Inflammatory macrophage treated with lipopolysaccharide for 1 hour (primary cell): Measurements from ENCODE around the gene HLF.

Source experiments
- DNase-seq, 2 donors: peaks; one replicate each; pipeline ENCODE4 v3.0.0-alpha.2; 2020 to 2022

The HLF gene

DNA sequence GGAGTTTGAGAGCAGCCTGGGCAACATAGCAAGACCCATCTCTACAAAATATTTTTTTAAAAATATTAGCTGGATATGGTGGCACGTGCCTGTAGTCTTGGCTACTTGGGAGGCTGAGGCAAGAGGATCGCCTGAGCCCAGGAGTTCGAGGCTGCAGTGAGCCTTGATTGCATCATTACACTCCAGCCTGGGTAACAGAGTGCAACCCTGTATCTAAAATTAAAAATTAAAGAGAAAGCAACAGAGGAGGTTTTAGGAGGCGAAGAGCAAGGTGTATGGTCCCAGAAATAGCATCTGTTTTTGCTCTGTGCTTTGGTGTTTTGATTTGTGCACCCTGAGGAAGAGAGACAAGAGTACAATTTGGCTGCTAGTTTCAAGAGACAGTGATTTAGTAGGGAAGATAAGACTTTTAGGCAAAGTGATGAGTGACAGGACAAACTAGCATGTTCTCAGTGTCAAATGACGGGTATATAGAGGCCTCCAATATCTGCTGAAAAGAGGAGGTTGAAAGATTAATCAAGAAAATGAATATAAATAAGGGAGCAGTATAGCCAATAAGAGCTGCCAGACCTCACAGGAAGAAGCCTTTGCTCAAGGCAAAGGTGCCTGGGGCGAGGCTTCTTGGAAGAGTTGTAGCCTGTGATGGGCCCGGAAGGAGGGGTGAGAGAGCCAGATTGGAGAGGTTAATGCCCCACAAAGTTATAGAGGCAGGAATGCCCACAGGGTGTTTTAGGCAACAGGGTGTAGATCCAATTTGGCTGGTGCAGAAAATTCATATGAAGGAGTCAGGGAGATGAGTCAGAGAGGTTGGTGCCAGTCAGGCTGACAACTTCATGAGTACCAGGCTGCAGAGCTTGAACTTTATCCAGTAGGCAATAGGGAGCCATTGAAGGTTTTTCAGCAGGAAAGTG lies 11.4 kb downstream of the HLF start:
- no peak for DNase-seq

DNA sequence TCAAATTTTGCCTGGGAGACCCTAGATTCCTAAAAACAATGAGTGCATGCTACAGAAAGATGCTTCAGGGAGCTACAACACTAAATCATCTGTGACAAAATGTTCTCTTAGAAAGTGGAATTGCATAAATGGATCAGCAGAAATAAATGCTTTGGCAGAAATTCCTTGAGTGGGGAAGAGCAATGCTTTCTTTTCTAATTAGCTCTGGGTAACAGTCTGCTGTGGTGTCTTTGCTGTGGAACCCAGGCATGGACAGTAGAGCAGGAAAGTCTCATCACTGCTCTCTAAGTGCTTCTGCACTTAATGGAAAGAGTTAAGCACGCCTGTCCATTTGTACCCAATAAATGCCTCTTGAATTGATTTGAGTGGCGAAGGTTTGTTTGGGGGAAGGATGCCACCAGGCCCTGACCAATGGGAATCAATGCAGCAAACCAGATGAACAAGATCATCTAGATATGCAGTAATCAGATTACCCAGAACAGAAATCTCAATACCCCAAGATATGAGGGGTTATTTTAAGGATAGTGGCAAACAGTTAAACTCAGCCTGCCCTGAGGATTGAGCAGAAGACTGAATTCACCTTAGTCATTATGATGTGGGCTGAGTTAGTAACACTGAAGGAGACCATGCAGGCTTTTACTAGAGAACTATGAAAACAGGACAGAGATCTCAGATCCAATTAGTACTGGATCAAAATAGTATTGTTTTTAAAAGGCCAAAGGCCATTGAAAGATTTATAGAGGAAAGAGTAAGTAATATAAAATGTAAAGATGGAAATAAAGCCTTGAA lies 13.6 kb downstream of the HLF start:
- DNase-seq, result no peak

GRCh38 chr17:55279203-55279602 lies 14.4 kb downstream of the HLF start:
- no peak for DNase-seq

DNA sequence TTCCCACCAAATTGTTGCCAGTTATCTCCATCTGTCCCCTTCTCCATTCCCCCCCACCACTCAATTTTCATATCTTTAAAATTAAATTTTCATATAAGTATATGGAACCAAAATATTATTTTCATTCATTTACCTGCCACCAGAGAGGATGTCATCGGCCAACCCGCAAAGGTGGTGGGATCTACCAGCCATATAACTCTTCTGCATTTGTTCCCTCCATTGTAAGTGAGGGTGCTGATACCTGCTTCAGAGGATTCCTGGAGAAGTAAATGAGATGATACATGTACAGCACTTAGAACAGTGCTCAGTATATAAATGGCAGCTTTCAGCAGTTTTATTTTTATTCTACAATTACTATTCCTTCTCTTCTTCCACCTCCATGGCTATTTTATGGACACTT lies 15.0 kb downstream of the HLF start:
- DNase-seq, result no peak

DNA sequence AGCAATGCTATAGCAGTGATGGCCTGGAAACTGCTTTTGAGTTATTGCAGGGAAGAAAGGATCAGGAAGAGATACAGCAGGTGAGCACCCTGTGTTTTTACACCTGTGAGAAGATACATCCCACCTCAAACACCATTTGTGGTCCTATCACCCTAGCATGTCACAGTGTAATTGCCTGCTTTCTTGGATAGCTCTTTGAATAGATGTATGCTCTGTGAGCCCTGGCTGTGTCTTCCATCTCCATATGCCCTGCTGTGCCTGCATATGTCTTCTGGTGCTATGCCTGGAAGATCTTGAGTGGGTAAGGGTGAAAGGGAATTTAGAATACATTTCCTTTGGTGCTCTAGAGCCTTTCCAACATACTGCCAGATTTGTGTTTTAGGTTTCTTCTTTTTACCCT lies 15.5 kb downstream of the HLF start:
- no peak for DNase-seq

GRCh38 chr17:55281649-55282378 lies 17.1 kb downstream of the HLF start:
- DNase-seq, result no peak

- DNase-seq, result no peak
Observed at GRCh38 chr17:55282379-55282702, 17.6 kb downstream of the HLF start.

DNA sequence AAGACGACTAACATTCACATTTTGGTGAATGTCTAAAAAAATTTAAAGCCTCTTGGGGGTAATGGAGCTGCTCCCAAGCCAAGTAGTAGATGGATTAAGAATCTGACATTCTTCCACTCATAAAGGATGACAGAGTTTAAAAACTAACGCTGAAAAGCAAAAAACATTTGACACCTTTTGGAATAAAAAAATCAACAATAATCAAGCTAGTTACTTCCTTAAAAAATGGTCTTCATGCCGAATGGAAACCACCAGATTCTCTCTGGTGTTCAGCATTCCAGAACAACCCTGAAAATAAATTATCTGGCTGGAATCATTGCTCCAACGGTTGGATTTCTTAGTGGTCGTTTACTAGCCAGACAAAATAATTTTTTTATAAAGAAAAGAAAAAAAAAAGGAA lies 18.0 kb downstream of the HLF start:
- DNase-seq, result no peak

GRCh38 chr17:55283256-55283965 lies 18.7 kb downstream of the HLF start:
- DNase-seq, result no peak

GRCh38 chr17:55284001-55284884 lies 19.5 kb downstream of the HLF start:
- no peak for DNase-seq

DNA sequence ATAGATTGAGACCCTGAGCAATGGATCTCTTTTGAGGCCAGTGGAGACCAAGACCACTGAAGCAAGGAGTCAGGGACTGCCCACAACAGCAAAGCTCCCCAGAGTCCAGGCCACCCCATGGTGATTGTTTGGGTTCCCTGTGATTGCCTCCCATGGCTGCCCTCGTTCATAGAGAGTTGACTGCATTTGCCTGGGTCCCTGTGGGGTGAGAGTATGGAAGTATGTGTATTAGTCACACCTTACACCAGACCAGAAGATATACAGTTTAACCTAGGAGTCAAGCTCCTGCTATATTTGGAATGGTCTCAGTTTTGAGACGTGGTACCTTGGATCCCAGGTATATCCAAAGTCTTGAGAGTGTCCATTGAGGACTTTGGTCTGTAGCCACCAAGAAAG lies 20.2 kb downstream of the HLF start:
- DNase-seq, result no peak

GRCh38 chr17:55285340-55286301 lies 20.9 kb downstream of the HLF start:
- DNase-seq, result no peak

DNA sequence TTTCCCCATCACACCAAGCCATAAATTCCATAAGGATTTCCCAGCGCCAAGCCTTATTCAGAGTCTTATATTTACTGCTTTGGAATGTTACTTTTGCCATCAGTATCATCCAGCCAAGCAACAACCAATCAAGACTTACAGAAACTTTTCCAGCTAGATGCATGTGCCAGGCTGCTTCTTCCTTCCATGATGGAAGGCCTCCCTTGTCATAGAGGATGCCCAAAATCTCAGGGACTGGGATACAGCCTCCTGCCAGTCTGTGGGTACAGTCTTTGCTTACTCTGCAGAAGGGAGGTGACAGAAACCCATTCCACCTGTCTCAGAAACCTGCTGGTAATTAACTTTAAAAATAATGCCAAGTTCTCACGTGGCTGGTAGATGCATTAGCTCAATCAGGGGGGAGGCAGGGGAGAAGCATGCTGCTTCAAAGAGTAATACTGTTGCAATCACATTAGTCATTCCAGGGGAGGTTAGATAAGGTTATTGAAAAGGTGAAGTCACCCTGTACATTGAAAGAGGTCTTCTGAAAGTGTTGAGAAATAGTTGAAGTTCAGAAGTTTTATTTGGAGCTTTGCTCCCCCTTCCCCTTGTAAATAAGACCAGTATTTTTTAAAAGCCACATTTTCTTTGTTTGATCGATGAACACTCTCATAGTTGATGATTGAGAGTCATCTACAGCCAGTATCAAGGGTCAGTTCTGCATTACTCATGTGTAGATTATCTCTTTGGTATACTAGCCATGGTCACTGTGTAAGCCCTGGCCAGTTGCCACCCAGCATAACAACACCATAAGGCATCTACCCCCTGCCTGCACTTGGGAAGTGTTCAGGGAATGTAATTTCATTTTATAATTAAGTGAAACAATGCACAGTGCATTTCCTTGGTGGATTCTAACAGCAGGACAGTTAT lies 22.2 kb downstream of the HLF start:
- DNase-seq, result no peak

DNA sequence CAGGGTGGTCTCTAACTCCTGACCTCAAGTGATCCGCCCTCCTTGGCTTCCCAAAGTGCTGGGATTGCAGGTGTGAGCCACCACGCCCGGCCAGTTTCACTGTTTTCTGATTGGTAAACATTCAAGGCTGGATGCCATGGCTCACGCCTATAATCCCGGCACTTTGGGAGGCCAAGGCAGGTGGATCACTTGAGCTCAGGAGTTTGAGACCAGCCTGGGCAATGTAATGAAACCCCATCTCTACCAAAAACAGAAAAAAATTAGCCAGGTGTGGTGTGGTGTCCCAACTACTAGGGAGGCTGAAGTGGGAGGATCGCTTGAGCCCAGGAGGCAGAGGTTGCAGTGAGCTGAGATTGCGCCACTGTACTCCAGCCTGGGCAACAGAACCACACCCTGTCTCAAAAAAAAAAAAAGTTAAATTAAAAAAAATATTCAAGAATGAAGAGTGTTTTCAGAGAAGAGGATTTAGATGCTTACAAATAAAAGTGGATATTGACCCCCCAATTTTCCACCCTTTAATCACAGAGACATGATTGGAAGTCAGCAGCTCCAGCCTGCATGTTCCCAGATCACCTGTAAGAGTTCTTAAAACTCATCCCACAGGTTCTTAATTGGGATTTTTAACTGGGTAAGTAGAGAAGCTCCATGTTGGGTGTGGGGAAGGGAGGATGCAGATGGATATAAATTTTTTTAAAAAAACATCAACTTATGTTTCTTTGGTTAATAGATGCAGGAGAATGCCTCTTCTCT lies 23.8 kb downstream of the HLF start:
- DNase-seq, result no peak

- no peak for DNase-seq
Observed at GRCh38 chr17:55289106-55289446, 24.3 kb downstream of the HLF start.

DNA sequence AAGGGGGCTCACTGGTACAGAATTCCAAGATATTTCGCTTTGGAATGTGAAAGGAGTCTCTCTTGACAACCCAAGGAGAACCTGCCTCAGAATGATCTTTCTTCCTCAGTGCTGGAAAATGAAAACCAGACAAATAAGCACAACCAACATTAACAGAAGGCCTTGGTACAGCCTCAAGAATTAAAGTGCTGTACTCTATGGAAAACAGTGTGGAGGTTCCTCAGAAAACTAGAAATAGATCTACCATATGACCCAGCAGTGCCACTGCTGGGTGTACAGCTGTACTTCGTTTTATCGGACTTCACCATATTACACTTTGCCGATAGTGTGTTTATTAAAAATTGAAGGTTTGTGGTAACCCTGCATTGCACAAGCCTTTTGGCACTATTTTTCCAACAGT lies 25.2 kb downstream of the HLF start:
- DNase-seq, result no peak

- no peak for DNase-seq
Observed at GRCh38 chr17:55290492-55291113, 25.8 kb downstream of the HLF start.

DNA sequence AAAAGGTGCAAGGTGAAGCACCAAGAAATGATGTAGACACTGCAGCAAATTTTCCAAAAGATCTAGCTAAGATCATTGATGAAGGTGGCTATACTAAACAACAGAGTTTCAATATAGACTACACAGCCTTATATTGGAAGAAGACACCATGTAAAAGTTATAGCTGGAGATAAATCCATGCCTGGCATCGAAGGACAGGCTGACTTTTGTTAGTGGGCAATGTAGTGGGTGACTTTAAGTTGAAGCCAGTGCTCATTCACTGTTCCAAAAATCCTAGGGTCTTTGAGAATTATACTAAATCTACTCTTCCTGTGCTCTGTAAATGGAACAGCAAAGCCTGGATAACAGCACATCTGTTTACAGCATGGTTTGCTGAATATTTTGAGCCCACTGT lies 26.4 kb downstream of the HLF start:
- DNase-seq, result no peak
